ENCODE data around the gene ITFG2. TPM values are rescaled to one million over a fixed set of nuclear protein-coding genes. Genes with fewer than 3 reads are reported as not detected.

Gene ITFG2
- total RNA-seq, 1 experiment from 2014 or later, result 41.6 TPM

GRCh38 chr12:2801044-2801783 lies 11.3 kb upstream of the ITFG2 start:
- no peak overlapping the region for H3K4me3 Mint-ChIP-seq
- Histone ChIP-seq H3K79me1 (ENCODE audit: insufficient read depth, low read depth, low read length, poor library complexity, severe bottlenecking) (no peaks in the 10 kb centered on the region), H3K27ac (ENCODE audit: insufficient read length, low read depth, low read length) (no peak overlapping the region), H2AFZ (ENCODE audit: low read length) (no peak overlapping the region), H3K9me3 (ENCODE audit: control insufficient read depth, low read depth, low read length) (no peaks in the 10 kb centered on the region), H3T11ph (ENCODE audit: low read length) (no peak overlapping the region), H2BK20ac (ENCODE audit: low read depth, low read length, poor library complexity, severe bottlenecking) (no peak overlapping the region), H3K23me2 (ENCODE audit: insufficient read length, low read depth, low read length, poor library complexity, severe bottlenecking) (peaks cover 1% of the 10 kb centered on the region), H4K20me1 (ENCODE audit: control insufficient read depth, insufficient read depth, insufficient read length) (no peaks in the 10 kb centered on the region), H3K4ac (ENCODE audit: low read depth, low read length) (no peak overlapping the region), H4K5ac (ENCODE audit: insufficient read length, low read depth, low read length) (no peak overlapping the region), H2BK120ac (ENCODE audit: low read depth, low read length, poor library complexity, severe bottlenecking) (no peak overlapping the region), H4K91ac (ENCODE audit: insufficient read length, low read depth, low read length) (no peak overlapping the region), H3K18ac (ENCODE audit: insufficient read length, low read depth, low read length) (no peak overlapping the region), H2AK5ac (ENCODE audit: insufficient read length, low read length) (no peak overlapping the region), H3K27me3 (ENCODE audit: insufficient read depth, low read length) (no peaks in the 10 kb centered on the region), H3K4me1 (ENCODE audit: insufficient read depth, low read length) (no peaks in the 10 kb centered on the region), H2BK5ac (ENCODE audit: insufficient read length, low read length) (no peak overlapping the region), H3K14ac (ENCODE audit: insufficient read depth, low read length) (no peak overlapping the region), H3K9ac (ENCODE audit: extremely low read depth, insufficient read length, low read length) (no peak overlapping the region), H3K4me2 (ENCODE audit: insufficient read depth, insufficient read length, low read length) (no peak overlapping the region), H2BK15ac (ENCODE audit: low read depth, low read length) (no peak overlapping the region), H2BK12ac (ENCODE audit: insufficient read length, low read depth, low read length) (no peak overlapping the region), H4K8ac (replicated peaks; ENCODE audit: insufficient read length, low read depth, low read length) (no peak overlapping the region), H3K79me2 (ENCODE audit: insufficient read depth, low read length) (peaks cover 5% of the 10 kb centered on the region; the same call in 1 of the 2 replicates), H3K56ac (ENCODE audit: insufficient read length, low read depth, low read length) (no peak overlapping the region), H3K23ac (ENCODE audit: insufficient read length, low read depth, low read length) (no peak overlapping the region)
- H3K9me3 Mint-ChIP-seq, result peaks cover 0 to under 1% of the 10 kb centered on the region in 2 experiments; a peak in 2 of 5 replicates
- H3K27me3 Mint-ChIP-seq (ENCODE audit: low read depth), result no peaks in the 10 kb centered on the region
- DNase-seq, result no peak
- H3K27ac Mint-ChIP-seq, result no peak overlapping the region; a peak in 1 of 7 replicates
- TF ChIP-seq, protein P1, sequence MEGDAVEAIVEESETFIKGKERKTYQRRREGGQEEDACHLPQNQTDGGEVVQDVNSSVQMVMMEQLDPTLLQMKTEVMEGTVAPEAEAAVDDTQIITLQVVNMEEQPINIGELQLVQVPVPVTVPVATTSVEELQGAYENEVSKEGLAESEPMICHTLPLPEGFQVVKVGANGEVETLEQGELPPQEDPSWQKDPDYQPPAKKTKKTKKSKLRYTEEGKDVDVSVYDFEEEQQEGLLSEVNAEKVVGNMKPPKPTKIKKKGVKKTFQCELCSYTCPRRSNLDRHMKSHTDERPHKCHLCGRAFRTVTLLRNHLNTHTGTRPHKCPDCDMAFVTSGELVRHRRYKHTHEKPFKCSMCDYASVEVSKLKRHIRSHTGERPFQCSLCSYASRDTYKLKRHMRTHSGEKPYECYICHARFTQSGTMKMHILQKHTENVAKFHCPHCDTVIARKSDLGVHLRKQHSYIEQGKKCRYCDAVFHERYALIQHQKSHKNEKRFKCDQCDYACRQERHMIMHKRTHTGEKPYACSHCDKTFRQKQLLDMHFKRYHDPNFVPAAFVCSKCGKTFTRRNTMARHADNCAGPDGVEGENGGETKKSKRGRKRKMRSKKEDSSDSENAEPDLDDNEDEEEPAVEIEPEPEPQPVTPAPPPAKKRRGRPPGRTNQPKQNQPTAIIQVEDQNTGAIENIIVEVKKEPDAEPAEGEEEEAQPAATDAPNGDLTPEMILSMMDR (conservative IDR thresholded peaks at IDR 0.05), result no peak
- H3K36me3 Mint-ChIP-seq (ENCODE audit: insufficient read depth in 1 of 3, low read depth in 3 of 3), result peaks cover 74 to 98% (median 95%) of the 10 kb centered on the region in 3 experiments
- WGBS (ENCODE audit: extremely low coverage, insufficient read length, low lambda C conversion rate), result no CpG with 5 or more reads among the region's 16 CpGs
- H3K4me1 Mint-ChIP-seq, result peaks cover 6 to 13% of the 10 kb centered on the region in 2 experiments
